Measurements from ENCODE around the gene CRYGD. TPM values are rescaled to one million over a fixed set of nuclear protein-coding genes. Genes with fewer than 3 reads are reported as not detected.

CRYGD gene
- total and polyA plus RNA-seq, 2 of the 13 experiments (the other 11 are each of a cell fraction or from before 2014, with no cell fraction given) = not detected

- no peak for TF ChIP-seq SKIL (CRISPR knock-in tag; IDR thresholded peaks at IDR 0.05; ENCODE audit: borderline replicate concordance)
- TF ChIP-seq ZFP62 (CRISPR knock-in tag; IDR thresholded peaks at IDR 0.05) = no peak
- no peak for TF ChIP-seq ZNF3 (CRISPR knock-in tag; IDR thresholded peaks at IDR 0.05)
- no peak for TF ChIP-seq NCOR1 (IDR thresholded peaks at IDR 0.05; ENCODE audit: borderline replicate concordance, low read length)
- TF ChIP-seq ZGPAT (CRISPR knock-in tag; IDR thresholded peaks at IDR 0.05) = no peak
- TF ChIP-seq RBAK (CRISPR knock-in tag; IDR thresholded peaks at IDR 0.05) = no peak
- TF ChIP-seq ZNF883 (CRISPR knock-in tag; IDR thresholded peaks at IDR 0.05; ENCODE audit: not compliant biosample characterization) = no peak
- TF ChIP-seq KLF13 (CRISPR knock-in tag; IDR thresholded peaks at IDR 0.05) = no peak
- no peak for TF ChIP-seq ATF2 (CRISPR knock-in tag; IDR thresholded peaks at IDR 0.05)
- no peak for TF ChIP-seq MTF2 (CRISPR knock-in tag; IDR thresholded peaks at IDR 0.05; ENCODE audit: borderline replicate concordance)
- no peak for TF ChIP-seq ZNF782 (CRISPR knock-in tag; IDR thresholded peaks at IDR 0.05; ENCODE audit: borderline replicate concordance)
- TF ChIP-seq SYNCRIP (IDR thresholded peaks at IDR 0.05; ENCODE audit: insufficient read depth, low read depth, low read length) = no peak
These were observed 2.8 kb upstream of the CRYGD start (continued) for GRCh38 chr2:208127090-208127489.

Measured in HepG2 (cell line).